HG03439 (cell line): Measurements from ENCODE around the gene ZNFX1.
"Not testable (repeated sequence)": the region's sequence is repeated elsewhere in the genome, so short reads cannot be mapped to it uniquely, and the experiment has no call there.

Source experiments
- ATAC-seq: cut with Tn5 transposase; IDR thresholded peaks from one replicate; pipeline ENCODE4 v1.9.1; 2021; ENCODE audit warnings: mild to moderate bottlenecking, moderate library complexity; ENCODE audit not compliant: unreplicated experiment

ZNFX1 gene

DNA sequence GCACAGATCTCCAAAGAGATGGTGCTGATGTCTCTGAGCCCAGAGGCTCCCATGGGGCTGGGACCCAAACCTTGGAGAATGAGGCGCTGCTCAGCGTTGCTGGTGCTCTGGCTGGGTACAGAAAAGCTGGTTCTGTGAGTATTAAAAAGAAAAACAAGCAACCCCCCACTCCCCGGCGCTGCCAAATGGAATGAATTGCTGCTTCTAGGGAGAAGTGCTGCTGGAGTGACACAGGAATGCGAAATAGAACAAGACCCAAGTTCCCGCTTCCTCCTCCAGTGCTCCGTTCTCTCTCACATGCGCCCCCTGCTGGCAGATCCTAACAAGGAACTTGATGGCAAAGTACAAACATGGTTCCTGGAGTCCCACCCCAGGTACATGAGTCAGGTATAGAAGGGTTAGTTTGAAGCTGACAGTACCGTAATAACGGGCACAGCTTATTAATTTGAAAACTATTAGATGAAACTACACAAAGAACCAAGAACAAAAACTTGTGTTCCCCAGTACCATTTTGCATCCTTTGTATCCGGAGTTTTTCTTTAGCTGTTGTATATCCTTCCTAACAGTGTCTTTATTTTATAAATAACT, 60.8 kb downstream of the ZNFX1 start:
- ATAC-seq, result no peak

DNA sequence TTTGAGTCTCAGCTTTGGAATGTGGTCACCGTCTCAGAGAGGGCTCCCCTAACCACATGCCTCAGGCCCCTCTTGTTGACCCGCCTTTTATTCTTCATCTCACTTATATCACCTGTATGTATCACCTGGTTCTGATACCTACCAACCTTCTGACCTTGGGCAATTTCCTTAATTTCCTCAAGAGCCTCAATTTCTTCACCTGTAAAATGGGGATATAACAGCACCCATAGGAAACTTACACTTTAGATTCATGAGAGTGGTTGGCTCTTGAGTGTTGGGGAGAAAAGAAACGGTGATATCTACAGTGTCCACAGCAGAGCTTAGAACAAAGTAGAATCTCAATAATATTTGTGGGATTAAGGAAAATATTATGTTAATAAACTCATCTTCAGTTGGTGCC, 62.6 kb downstream of the ZNFX1 start:
- ATAC-seq, result no peak

DNA sequence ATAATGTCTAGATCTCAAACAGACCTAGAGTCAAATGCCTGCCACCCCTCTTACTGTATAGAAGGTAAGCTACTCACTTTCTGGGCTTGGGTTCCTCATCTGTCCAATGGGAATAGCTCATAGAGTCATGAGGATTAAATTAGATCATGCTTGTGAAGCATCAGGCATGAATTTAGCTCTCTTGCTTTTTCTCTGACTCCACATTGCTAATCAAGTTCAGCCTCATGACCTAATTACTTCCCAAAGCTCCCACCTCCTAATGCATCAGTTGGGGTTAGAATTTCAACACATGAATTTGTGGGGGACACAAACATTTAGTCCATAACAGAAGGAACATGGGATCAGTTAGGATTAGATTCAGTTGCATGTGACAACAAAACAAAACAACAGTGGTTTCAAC, 63.3 kb downstream of the ZNFX1 start:
- ATAC-seq, result no peak

DNA sequence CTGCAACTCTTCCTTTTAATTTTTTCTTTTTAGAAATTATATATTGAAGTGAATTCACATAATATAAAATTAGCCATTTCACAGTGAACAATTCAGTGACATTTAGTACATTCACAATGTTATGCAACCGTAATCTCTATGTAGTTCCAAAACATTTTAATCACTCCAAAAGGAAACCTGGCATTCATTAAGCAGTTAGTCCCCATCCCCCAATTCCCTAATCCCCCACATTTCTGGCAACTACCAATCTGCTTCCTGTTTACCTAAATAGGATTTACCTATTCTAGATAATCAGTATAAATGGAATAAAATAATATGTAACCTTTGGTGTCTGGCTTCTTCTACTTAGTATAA, 67.1 kb downstream of the ZNFX1 start:
- ATAC-seq, result no peak

DNA sequence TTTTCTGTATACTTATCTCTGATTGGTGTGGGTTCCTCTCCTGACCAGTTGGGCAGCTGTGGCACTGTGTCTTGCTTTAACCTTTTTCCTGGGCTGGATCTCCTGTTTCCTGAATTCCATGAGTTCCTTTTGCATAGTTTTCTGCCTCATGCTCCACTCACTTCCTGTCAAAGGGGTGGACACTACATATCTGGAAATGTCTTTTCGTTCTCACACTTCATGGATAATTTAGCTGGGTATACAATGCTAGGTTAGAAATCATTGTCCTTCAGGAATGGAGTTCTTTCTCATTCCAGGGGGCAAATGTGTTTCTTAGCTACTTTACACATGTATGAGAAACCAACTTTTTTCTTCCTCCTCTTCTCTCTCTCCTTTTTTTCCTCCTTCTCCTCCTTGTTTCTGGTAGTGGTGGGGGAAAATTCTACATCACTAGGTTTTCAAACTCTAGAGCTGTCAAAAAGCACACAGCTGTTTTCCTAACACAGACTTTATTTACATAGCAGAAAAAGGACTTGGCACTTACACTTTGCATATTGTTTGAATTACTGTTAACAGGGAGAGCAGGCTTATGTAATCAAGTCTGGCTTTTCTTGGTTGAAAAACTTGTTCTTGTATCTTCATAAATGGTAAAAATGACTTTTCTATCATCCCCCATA, 67.6 kb downstream of the ZNFX1 start:
- ATAC-seq, result no peak

DNA sequence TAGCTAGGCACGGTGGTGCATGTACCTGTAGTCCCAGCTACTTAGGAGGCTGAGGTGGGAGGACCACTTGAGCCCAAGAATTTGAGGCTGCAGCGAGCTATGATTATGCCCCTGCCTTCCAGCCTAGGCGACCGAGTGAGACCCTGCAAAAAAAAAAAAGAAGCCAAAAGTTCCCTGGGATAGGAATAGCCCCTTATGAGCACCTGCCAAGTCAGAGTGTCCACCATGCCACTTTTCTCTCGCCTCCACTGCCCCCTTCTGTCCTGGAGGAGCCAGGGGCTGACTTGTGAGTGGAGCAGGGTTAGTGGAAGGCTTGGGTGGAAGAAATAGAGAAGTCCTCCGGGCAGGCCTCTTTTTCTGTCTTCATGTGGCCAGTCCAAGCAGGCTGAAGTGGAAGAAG, 70.8 kb downstream of the ZNFX1 start:
- no peak for ATAC-seq

DNA sequence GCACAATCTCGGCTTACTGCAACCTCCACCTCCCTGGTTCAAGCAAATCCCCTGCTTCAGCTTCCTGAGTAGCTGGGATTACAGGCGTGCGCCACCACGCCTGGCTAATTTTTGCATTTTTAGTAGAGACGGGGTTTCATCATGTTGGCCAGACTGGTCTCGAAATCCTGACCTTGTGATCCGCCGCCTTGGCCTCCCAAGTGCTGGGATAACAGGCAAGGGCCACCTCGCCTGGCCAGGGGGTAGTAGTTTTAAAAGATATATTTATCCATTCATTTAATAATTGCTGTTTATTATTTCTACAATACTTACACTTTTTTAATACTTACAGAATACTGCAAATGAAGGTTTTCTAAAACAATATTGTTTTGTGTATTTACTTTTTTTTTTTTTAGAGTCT, 74.1 kb downstream of the ZNFX1 start:
- ATAC-seq, result no peak

DNA sequence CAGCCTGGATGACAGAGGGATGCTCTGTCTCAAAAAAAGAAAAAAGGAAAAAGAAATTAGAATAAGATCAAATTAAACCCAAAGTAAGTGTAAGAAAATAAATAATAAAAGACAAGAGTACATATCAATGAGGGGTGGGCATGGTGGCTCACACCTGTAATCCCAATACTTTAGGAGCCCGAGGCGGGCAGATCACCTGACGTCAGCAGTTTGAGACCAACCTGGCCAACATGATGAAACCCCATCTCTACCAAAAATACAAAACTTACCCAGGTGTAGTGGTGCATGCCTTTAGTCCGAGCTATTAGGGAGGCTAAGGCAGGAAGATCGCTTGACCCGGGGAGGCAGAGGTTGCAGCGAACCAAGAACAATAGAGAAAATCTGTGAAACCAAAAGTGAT, 74.8 kb downstream of the ZNFX1 start:
- no peak for ATAC-seq

DNA sequence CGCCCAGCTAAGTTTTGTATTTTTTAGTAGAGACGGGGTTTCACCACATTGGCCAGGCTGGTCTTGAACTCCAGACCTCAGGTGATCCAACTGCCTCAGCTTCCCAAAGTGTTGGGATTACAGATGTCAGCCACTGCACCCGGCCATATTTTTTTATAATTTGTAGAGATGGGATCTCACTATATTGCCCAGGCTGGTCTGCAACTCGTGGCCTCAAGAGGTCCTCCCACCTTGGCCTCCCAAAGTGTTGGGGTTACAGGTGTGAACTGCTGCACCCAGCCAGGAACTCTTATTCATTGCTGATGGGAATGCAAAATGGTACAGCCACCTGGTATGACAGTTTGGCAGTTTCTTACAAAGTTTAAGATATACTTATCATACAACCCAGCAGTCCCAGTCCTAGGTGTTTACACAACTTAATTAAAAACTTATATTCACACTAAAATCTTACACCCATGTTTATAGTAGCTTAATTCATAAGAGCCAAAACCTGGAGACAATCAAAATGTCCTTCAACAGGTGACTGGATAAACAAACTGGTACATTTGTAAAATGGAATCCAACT, 78.0 kb downstream of the ZNFX1 start:
- ATAC-seq, result no peak

DNA sequence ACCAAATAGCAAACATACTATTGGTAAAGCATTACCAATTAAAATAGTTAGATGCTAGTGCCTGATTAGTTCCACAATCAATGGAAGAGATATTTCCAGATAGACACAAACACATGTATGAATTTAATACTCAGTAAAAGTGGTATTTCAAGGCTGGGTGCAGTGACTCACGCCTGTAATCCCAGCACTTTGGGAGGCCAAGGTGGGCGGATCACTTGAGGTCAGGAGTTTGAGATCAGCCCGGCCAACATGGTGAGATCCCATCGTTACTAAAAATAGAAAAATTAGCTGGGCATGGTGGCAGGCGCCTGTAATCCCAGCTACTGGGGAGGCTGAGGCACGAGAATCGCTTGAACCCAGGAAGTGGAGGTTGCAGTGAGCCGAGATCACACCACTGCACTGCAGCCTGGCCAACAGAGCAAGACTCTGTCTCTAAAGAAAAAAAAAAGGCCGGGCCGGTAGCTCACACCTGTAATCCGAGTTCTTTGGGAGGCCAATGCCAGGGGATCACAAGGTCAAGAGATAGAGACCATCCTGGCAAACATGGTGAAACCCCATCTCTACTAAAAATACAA, 84.8 kb downstream of the ZNFX1 start:
- not testable (repeated sequence) for ATAC-seq
